Urinary bladder (tissue), 4 donors: ENCODE measurements around the gene JAK3. TPM values are rescaled to one million over a fixed set of nuclear protein-coding genes. Genes with fewer than 3 reads are reported as not detected.
A peak's percentile ranks its signal among the peaks of the same experiment; 100 is the strongest.
"Not testable (repeated sequence)": the region's sequence is repeated elsewhere in the genome, so short reads cannot be mapped to it uniquely, and the experiment has no call there.

ENCODE experiments used
- DNase-seq: peaks from one replicate; pipeline ENCODE4 v3.0.0-alpha.2; 2015; ENCODE audit errors: extremely low spot score
- H3K27ac ChIP-seq: one replicate; pipeline ENCODE4 v1.5.1; 2013; ENCODE audit warnings: low read depth, mild to moderate bottlenecking, moderate library complexity
- H3K36me3 ChIP-seq: one replicate; pipeline ENCODE4 v1.6.1; 2013; ENCODE audit warnings: mild to moderate bottlenecking, moderate library complexity; ENCODE audit not compliant: insufficient read depth
- H3K4me1 ChIP-seq: one replicate; pipeline ENCODE4 v1.6.1; 2013; ENCODE audit warnings: mild to moderate bottlenecking, moderate library complexity; ENCODE audit not compliant: insufficient read depth
- H3K4me3 ChIP-seq: one replicate; pipeline ENCODE4 v1.5.1; 2013; ENCODE audit warnings: low read depth, low read length
- WGBS: extraction: QIAGEN DNeasy Blood & Tissue Kit; methylation state at CpG from one replicate; pipeline ENCODE4 v1.1.7; 2013; 5-methylcytosine and 5-hydroxymethylcytosine counted together
- polyA plus RNA-seq: library from polyadenylated mRNA; stranded (reverse); fragments of 200-250 nt; gene quantifications from one replicate; pipeline ENCODE4 v1.2.3, GENCODE V29; 2013
- total RNA-seq: library from RNA; depleted of rRNA; stranded (reverse); fragments of >200 nt; gene quantifications from one replicate; pipeline ENCODE4 v1.2.3, GENCODE V29; 2014
- donor health status: healthy with polysubstance abuse.
- donor health status: healthy.

Gene JAK3
- total RNA-seq, result 4.8 TPM
- 2.7 TPM for polyA plus RNA-seq

GRCh38 chr19:17847538-17848366 lies at the start of gene JAK3:
JAK3 (minus strand) TSS chr19:17847982; CDS start chr19:17844417, 3,565 bp downstream.
- DNase-seq, result peak; percentile 62
- 9% methylated on average over 40 of the region's 40 CpGs for WGBS
- H3K36me3 ChIP-seq, result no peaks in the 10 kb centered on the region
- peak within 1 kb of the TSS; percentile 14 for H3K27ac ChIP-seq
- no peaks in the 10 kb centered on the region for H3K4me1 ChIP-seq
- H3K4me3 ChIP-seq, result peak within 1 kb of the TSS; percentile 21

GRCh38 chr19:17893766-17894165 lies 46.0 kb upstream of the JAK3 start:
- no peaks in the 10 kb centered on the region for H3K4me1 ChIP-seq
- 73% methylated on average over 9 of the region's 9 CpGs for WGBS

GRCh38 chr19:17889609-17890214 lies 41.9 kb upstream of the JAK3 start:
- Histone ChIP-seq H3K36me3 (no peaks in the 10 kb centered on the region), H3K4me3 (no peak overlapping the region), H3K27ac (no peak overlapping the region), H3K4me1 (no peaks in the 10 kb centered on the region)
- 26% methylated on average over 18 of the region's 18 CpGs for WGBS
- no peak for DNase-seq

More at GRCh38 chr19:17893766-17894165, 46.0 kb upstream of the JAK3 start:
- Histone ChIP-seq H3K27ac (no peak overlapping the region), H3K4me3 (no peak overlapping the region), H3K36me3 (no peaks in the 10 kb centered on the region)
- no peak for DNase-seq

- no peaks in the 10 kb centered on the region for H3K36me3 ChIP-seq
- no peaks in the 10 kb centered on the region for H3K4me1 ChIP-seq
- WGBS, result 89% methylated on average over 7 of the region's 7 CpGs
- no peak overlapping the region for H3K27ac ChIP-seq
- DNase-seq, result no peak
- no peak overlapping the region for H3K4me3 ChIP-seq
Observed at GRCh38 chr19:17888260-17888659, 40.5 kb upstream of the JAK3 start.

- DNase-seq, H3K36me3 ChIP-seq: not testable (repeated sequence)
- 77% methylated on average over 4 of the region's 4 CpGs for WGBS
Observed at GRCh38 chr19:17887221-17887620, 39.4 kb upstream of the JAK3 start.

GRCh38 chr19:17886515-17886914 lies 38.7 kb upstream of the JAK3 start:
- Histone ChIP-seq H3K4me3 (no peak overlapping the region), H3K4me1 (no peaks in the 10 kb centered on the region), H3K27ac (no peak overlapping the region), H3K36me3 (no peaks in the 10 kb centered on the region)
- DNase-seq, result no peak
- 77% methylated on average over 7 of the region's 7 CpGs for WGBS

More at GRCh38 chr19:17887221-17887620, 39.4 kb upstream of the JAK3 start:
- not testable (repeated sequence) for H3K4me1 ChIP-seq, H3K4me3 ChIP-seq, H3K27ac ChIP-seq

GRCh38 chr19:17883627-17884410 lies 36.0 kb upstream of the JAK3 start:
- 69% methylated on average over 33 of the region's 33 CpGs for WGBS
- H3K36me3 ChIP-seq, result no peaks in the 10 kb centered on the region
- H3K27ac ChIP-seq, result no peak overlapping the region
- H3K4me1 ChIP-seq, result no peaks in the 10 kb centered on the region
- no peak for DNase-seq
- H3K4me3 ChIP-seq, result no peak overlapping the region

- Histone ChIP-seq H3K4me3 (no peak overlapping the region), H3K27ac (no peak overlapping the region), H3K4me1 (no peaks in the 10 kb centered on the region), H3K36me3 (no peaks in the 10 kb centered on the region)
- WGBS, result 69% methylated on average over 7 of the region's 7 CpGs
- DNase-seq, result no peak
Observed at GRCh38 chr19:17881701-17882100, 33.9 kb upstream of the JAK3 start.

GRCh38 chr19:17879466-17879865 lies 31.7 kb upstream of the JAK3 start:
- H3K36me3 ChIP-seq, result no peaks in the 10 kb centered on the region
- DNase-seq, result no peak
- H3K4me3 ChIP-seq, result no peak overlapping the region
- 77% methylated on average over 7 of the region's 7 CpGs for WGBS
- H3K4me1 ChIP-seq, result no peaks in the 10 kb centered on the region
- H3K27ac ChIP-seq, result no peak overlapping the region

- no peaks in the 10 kb centered on the region for H3K4me1 ChIP-seq
- H3K4me3 ChIP-seq, result no peak overlapping the region
- H3K36me3 ChIP-seq, result no peaks in the 10 kb centered on the region
- H3K27ac ChIP-seq, result no peak overlapping the region
- DNase-seq, result no peak
- 89% methylated on average over 16 of the region's 16 CpGs for WGBS
Observed at GRCh38 chr19:17877696-17878095, 29.9 kb upstream of the JAK3 start.

- Histone ChIP-seq H3K4me1 (no peaks in the 10 kb centered on the region), H3K36me3 (no peaks in the 10 kb centered on the region), H3K27ac (no peak overlapping the region), H3K4me3 (no peak overlapping the region)
- DNase-seq, result no peak
- WGBS, result 85% methylated on average over 9 of the region's 9 CpGs
Observed at GRCh38 chr19:17874758-17875135, 27.0 kb upstream of the JAK3 start.

GRCh38 chr19:17873786-17874757 lies 26.3 kb upstream of the JAK3 start:
- Histone ChIP-seq H3K4me3 (no peak overlapping the region), H3K4me1 (no peaks in the 10 kb centered on the region), H3K27ac (no peak overlapping the region), H3K36me3 (no peaks in the 10 kb centered on the region)
- DNase-seq, result no peak
- WGBS, result 7% methylated on average over 63 of the region's 63 CpGs
